ENCODE measurements around the gene CTIF.

DNA sequence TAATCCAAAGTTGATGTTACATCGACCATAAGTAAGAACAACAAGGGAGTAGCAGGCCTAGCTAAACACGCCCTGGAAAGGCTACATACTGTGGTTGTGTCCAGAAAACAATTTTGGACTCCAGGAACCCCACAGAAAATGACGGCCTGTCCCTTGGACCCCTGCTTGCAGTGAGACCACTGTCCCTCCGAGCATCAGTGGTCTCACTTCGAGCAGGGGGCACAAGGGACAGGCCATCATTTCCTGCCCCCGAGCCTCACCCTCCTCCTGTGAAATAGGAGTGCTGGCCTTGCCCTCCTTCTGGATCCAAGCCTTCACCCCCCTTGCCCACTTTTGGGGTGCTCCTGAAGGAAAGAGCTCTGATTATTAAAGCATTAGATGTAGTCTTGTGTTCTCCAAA is 144.4 kb downstream of the CTIF start:
- TF ChIP-seq POLR2A (IDR thresholded peaks at IDR 0.05), result no peak
- TF ChIP-seq, protein P1, sequence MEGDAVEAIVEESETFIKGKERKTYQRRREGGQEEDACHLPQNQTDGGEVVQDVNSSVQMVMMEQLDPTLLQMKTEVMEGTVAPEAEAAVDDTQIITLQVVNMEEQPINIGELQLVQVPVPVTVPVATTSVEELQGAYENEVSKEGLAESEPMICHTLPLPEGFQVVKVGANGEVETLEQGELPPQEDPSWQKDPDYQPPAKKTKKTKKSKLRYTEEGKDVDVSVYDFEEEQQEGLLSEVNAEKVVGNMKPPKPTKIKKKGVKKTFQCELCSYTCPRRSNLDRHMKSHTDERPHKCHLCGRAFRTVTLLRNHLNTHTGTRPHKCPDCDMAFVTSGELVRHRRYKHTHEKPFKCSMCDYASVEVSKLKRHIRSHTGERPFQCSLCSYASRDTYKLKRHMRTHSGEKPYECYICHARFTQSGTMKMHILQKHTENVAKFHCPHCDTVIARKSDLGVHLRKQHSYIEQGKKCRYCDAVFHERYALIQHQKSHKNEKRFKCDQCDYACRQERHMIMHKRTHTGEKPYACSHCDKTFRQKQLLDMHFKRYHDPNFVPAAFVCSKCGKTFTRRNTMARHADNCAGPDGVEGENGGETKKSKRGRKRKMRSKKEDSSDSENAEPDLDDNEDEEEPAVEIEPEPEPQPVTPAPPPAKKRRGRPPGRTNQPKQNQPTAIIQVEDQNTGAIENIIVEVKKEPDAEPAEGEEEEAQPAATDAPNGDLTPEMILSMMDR (IDR thresholded peaks at IDR 0.05), result no peak
- no peak for TF ChIP-seq EP300 (IDR thresholded peaks at IDR 0.05)
